Measurements from ENCODE around the gene VPS4A.

DNA sequence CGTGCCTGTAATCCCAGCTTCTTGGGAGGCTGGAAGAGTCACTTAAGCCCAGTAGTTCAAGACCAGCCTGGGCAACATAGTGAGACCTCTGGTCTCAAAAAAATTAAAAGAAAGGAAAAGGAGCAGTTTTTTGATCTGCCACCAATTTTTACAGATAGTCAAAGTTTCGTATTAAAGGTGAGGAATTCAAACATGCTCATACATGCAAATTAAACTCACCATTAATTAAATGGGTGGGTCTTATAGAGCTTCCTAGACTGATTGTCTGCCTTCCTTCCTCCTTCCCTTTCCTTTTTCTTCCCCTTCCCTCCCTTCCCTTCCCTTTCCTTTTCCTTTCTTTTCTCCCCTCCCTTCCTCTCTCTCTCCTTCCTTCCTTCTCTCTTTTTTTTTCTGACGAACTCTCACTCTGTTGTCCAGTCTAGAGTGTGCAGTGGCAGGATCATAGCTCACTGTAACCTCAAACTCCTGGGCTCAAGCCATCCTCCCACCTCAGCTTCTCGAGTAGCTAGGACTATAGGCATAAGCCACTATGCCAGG, 36.4 kb upstream of the VPS4A start:
- TF ChIP-seq, protein P1, sequence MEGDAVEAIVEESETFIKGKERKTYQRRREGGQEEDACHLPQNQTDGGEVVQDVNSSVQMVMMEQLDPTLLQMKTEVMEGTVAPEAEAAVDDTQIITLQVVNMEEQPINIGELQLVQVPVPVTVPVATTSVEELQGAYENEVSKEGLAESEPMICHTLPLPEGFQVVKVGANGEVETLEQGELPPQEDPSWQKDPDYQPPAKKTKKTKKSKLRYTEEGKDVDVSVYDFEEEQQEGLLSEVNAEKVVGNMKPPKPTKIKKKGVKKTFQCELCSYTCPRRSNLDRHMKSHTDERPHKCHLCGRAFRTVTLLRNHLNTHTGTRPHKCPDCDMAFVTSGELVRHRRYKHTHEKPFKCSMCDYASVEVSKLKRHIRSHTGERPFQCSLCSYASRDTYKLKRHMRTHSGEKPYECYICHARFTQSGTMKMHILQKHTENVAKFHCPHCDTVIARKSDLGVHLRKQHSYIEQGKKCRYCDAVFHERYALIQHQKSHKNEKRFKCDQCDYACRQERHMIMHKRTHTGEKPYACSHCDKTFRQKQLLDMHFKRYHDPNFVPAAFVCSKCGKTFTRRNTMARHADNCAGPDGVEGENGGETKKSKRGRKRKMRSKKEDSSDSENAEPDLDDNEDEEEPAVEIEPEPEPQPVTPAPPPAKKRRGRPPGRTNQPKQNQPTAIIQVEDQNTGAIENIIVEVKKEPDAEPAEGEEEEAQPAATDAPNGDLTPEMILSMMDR (IDR thresholded peaks at IDR 0.05), result no peak
- TF ChIP-seq POLR2A (IDR thresholded peaks at IDR 0.05), result no peak
